Peyer's patch (tissue), 4 donors: ENCODE measurements around the gene TOX3.

ENCODE experiments used
- POLR2A ChIP-seq, 2 donors: fragments of 450-650 bp; IDR thresholded peaks; one replicate each; pipeline ENCODE4 v1.5.1; 2017; ENCODE audit warnings: antibody characterized with exemption in 2 of 2, mild to moderate bottlenecking in 2 of 2, moderate library complexity in 2 of 2
- TF ChIP-seq, protein P1 (sequence below), 6 experiments: fragments of 450-650 bp in 4 of 6; fragments of 200-600 bp in 2 of 6; sonication (generic) in 1 of 6; IDR thresholded peaks; one replicate each; pipeline ENCODE4 v1.5.1; 2017 to 2019; ENCODE audit warnings: antibody characterized with exemption in 6 of 6, mild to moderate bottlenecking in 3 of 6, moderate library complexity in 1 of 6

GRCh38 chr16:52498328-52499059, 48.4 kb downstream of the TOX3 start:
- no peak for TF ChIP-seq POLR2A (IDR thresholded peaks at IDR 0.05)
- TF ChIP-seq, protein P1, sequence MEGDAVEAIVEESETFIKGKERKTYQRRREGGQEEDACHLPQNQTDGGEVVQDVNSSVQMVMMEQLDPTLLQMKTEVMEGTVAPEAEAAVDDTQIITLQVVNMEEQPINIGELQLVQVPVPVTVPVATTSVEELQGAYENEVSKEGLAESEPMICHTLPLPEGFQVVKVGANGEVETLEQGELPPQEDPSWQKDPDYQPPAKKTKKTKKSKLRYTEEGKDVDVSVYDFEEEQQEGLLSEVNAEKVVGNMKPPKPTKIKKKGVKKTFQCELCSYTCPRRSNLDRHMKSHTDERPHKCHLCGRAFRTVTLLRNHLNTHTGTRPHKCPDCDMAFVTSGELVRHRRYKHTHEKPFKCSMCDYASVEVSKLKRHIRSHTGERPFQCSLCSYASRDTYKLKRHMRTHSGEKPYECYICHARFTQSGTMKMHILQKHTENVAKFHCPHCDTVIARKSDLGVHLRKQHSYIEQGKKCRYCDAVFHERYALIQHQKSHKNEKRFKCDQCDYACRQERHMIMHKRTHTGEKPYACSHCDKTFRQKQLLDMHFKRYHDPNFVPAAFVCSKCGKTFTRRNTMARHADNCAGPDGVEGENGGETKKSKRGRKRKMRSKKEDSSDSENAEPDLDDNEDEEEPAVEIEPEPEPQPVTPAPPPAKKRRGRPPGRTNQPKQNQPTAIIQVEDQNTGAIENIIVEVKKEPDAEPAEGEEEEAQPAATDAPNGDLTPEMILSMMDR (IDR thresholded peaks at IDR 0.05) = no peak
